HEK293 (cell line): Measurements from ENCODE around the gene EDN1.

Source experiments
- CTCF ChIA-PET: fragments of 350-600 bp; formaldehyde crosslinking; extraction: SDS; loops from one replicate; lab custom pipeline; 2021; ENCODE audit warnings: antibody characterized with exemption; lab: Yijun Ruan, JAX
- POLR2A ChIA-PET: fragments of 300-600 bp; formaldehyde crosslinking; extraction: SDS; loops from one replicate; lab custom pipeline; 2020; ENCODE audit warnings: antibody characterized with exemption, inconsistent platforms; lab: Yijun Ruan, JAX
- H3K27ac ChIP-seq: fragments of 200-500 bp; sonication (Bioruptor generic); 2 replicates; pipeline ENCODE4 v1.5.1; 2014; ENCODE audit warnings: low read depth, low read length, control low read depth, inconsistent platforms; ENCODE audit errors: extremely low read depth
- H3K36me3 ChIP-seq, 2 experiments: fragments of 200-500 bp in 1 of 2; sonication (Bioruptor generic) in 1 of 2; 1 replicate in 1 of 2; 2 replicates in 1 of 2; pipeline ENCODE4 v1.5.1; 2014 to 2017; ENCODE audit warnings: inconsistent platforms in 2 of 2, low read length in 2 of 2; ENCODE audit not compliant: control insufficient read depth in 2 of 2, insufficient read depth in 1 of 2
- H3K4me1 ChIP-seq: fragments of 200-500 bp; sonication (Bioruptor generic); 2 replicates; pipeline ENCODE4 v1.5.1; 2014; ENCODE audit warnings: mild to moderate bottlenecking, low read length, inconsistent platforms; ENCODE audit not compliant: control insufficient read depth, insufficient read depth
- H3K4me3 ChIP-seq: 2 replicates; pipeline ENCODE4 v1.5.1; 2011; ENCODE audit warnings: low read depth, mild to moderate bottlenecking, control low read depth, low read length, moderate library complexity
- H3K9me3 ChIP-seq: fragments of 200-500 bp; sonication (Bioruptor generic); 2 replicates; pipeline ENCODE4 v1.5.1; 2014; ENCODE audit warnings: low read depth, low read length, inconsistent platforms; ENCODE audit not compliant: control insufficient read depth, insufficient read depth
- FEZF1 ChIP-seq: fragments of 450-650 bp; formaldehyde crosslinking; IDR thresholded peaks from 2 replicates; pipeline ENCODE4 v1.5.1; 2016; ENCODE audit warnings: missing biosample characterization, missing genetic modification characterization
- GFI1B ChIP-seq: fragments of 450-650 bp; formaldehyde crosslinking; IDR thresholded peaks from 2 replicates; pipeline ENCODE4 v1.5.1; 2016; ENCODE audit warnings: missing biosample characterization, missing genetic modification characterization
- GLIS1 ChIP-seq: fragments of 450-650 bp; formaldehyde crosslinking; IDR thresholded peaks from 2 replicates; pipeline ENCODE4 v1.5.1; 2016; ENCODE audit warnings: missing biosample characterization, missing genetic modification characterization
- IKZF3 ChIP-seq: fragments of 450-650 bp; IDR thresholded peaks from 2 replicates; pipeline ENCODE4 v1.5.0; 2018; ENCODE audit warnings: missing biosample characterization, mild to moderate bottlenecking, missing genetic modification characterization, moderate library complexity
- KLF10 ChIP-seq: fragments of 450-650 bp; IDR thresholded peaks from 2 replicates; pipeline ENCODE4 v1.5.1; 2018; ENCODE audit warnings: missing biosample characterization, mild to moderate bottlenecking, missing genetic modification characterization
- OVOL3 ChIP-seq: fragments of 450-650 bp; formaldehyde crosslinking; IDR thresholded peaks from 2 replicates; pipeline ENCODE4 v1.5.1; 2016; ENCODE audit warnings: missing biosample characterization, missing genetic modification characterization
- PRDM10 ChIP-seq: fragments of 450-650 bp; formaldehyde crosslinking; IDR thresholded peaks from 2 replicates; pipeline ENCODE4 v1.5.1; 2016; ENCODE audit warnings: missing biosample characterization, missing genetic modification characterization
- PRDM4 ChIP-seq: fragments of 450-650 bp; formaldehyde crosslinking; IDR thresholded peaks from 2 replicates; pipeline ENCODE4 v1.5.1; 2017; ENCODE audit warnings: missing biosample characterization, missing genetic modification characterization
- SCRT1 ChIP-seq: fragments of 450-650 bp; formaldehyde crosslinking; IDR thresholded peaks from 2 replicates; pipeline ENCODE4 v1.5.1; 2016; ENCODE audit warnings: missing biosample characterization, missing genetic modification characterization, borderline replicate concordance
- SCRT2 ChIP-seq: fragments of 450-650 bp; formaldehyde crosslinking; IDR thresholded peaks from 2 replicates; pipeline ENCODE4 v1.5.1; 2016; ENCODE audit warnings: missing biosample characterization, missing genetic modification characterization
- SETDB1 ChIP-seq: IDR thresholded peaks from one replicate; pipeline ENCODE4 v1.6.1; 2017; ENCODE audit warnings: mild to moderate bottlenecking, low read length, moderate library complexity, mixed read lengths; ENCODE audit not compliant: insufficient read length
- WT1 ChIP-seq: fragments of 450-650 bp; formaldehyde crosslinking; IDR thresholded peaks from 2 replicates; pipeline ENCODE4 v1.5.1; 2016; ENCODE audit warnings: missing biosample characterization, missing genetic modification characterization
- ZEB2 ChIP-seq: fragments of 450-650 bp; formaldehyde crosslinking; IDR thresholded peaks from 2 replicates; pipeline ENCODE4 v1.5.1; 2016; ENCODE audit warnings: missing biosample characterization, missing genetic modification characterization
- ZNF140 ChIP-seq: fragments of 450-650 bp; formaldehyde crosslinking; IDR thresholded peaks from 2 replicates; pipeline ENCODE4 v1.5.1; 2016; ENCODE audit warnings: missing biosample characterization, missing genetic modification characterization
- ZNF311 ChIP-seq: fragments of 450-650 bp; formaldehyde crosslinking; IDR thresholded peaks from 2 replicates; pipeline ENCODE4 v1.5.1; 2017; ENCODE audit warnings: missing biosample characterization, missing genetic modification characterization, borderline replicate concordance
- ZNF416 ChIP-seq: fragments of 450-650 bp; formaldehyde crosslinking; IDR thresholded peaks from 2 replicates; pipeline ENCODE4 v1.5.1; 2016; ENCODE audit warnings: missing biosample characterization, missing genetic modification characterization
- ZNF580 ChIP-seq: fragments of 450-650 bp; formaldehyde crosslinking; IDR thresholded peaks from 2 replicates; pipeline ENCODE4 v1.5.1; 2016; ENCODE audit warnings: missing biosample characterization, missing genetic modification characterization
- ZNF626 ChIP-seq: fragments of 450-650 bp; sonication (Bioruptor Pico); formaldehyde crosslinking; IDR thresholded peaks from 2 replicates; pipeline ENCODE4 v1.5.1; 2018; ENCODE audit warnings: missing biosample characterization, missing genetic modification characterization, inconsistent platforms
- ZNF660 ChIP-seq: fragments of 450-650 bp; IDR thresholded peaks from 2 replicates; pipeline ENCODE4 v1.5.1; 2018; ENCODE audit warnings: missing biosample characterization, mild to moderate bottlenecking, missing genetic modification characterization
- ZNF830 ChIP-seq: fragments of 450-650 bp; IDR thresholded peaks from 2 replicates; pipeline ENCODE4 v1.5.0; 2018; ENCODE audit warnings: missing biosample characterization, missing genetic modification characterization, low read depth, mild to moderate bottlenecking, moderate library complexity
- ZNF843 ChIP-seq: fragments of 450-650 bp; formaldehyde crosslinking; IDR thresholded peaks from 2 replicates; pipeline ENCODE4 v1.5.1; 2016; ENCODE audit warnings: missing biosample characterization, missing genetic modification characterization
- ZSCAN4 ChIP-seq: fragments of 450-650 bp; formaldehyde crosslinking; IDR thresholded peaks from 2 replicates; pipeline ENCODE4 v1.5.1; 2017; ENCODE audit warnings: missing biosample characterization, missing genetic modification characterization
- ZXDB ChIP-seq: fragments of 450-650 bp; formaldehyde crosslinking; IDR thresholded peaks from 2 replicates; pipeline ENCODE4 v1.5.1; 2016; ENCODE audit warnings: missing biosample characterization, missing genetic modification characterization

EDN1 gene

GRCh38 chr6:12245763-12246718 is 44.1 kb upstream of the EDN1 start (continued):
- TF ChIP-seq PRDM10 (tag by site-specific recombination) = 0 out of 2 replicates have a peak, but pooled peaks have one; percentile 12
- peak; percentile 94 for TF ChIP-seq FEZF1 (tag by site-specific recombination)
- no peak for TF ChIP-seq ZNF830
- TF ChIP-seq OVOL3 (tag by site-specific recombination) = 0 out of 2 replicates have a peak, but pooled peaks have one; percentile 32
- TF ChIP-seq ZNF140 = no peak
- peak; percentile 48; the same call in 1 of the 2 replicates for TF ChIP-seq IKZF3 (tag by site-specific recombination)
- TF ChIP-seq GFI1B (tag by site-specific recombination) = 0 out of 2 replicates have a peak, but pooled peaks have one; percentile 40
- TF ChIP-seq GLIS1 (tag by site-specific recombination) = peak; percentile 31; the same call in 1 of the 2 replicates
- peak; percentile 73 for TF ChIP-seq WT1 (tag by site-specific recombination)
- no peak for TF ChIP-seq ZSCAN4 (tag by site-specific recombination)
- TF ChIP-seq ZNF660 (tag by site-specific recombination) = no peak

GRCh38 chr6:12246900-12247299 is 43.3 kb upstream of the EDN1 start:
- Histone ChIP-seq H3K9me3 (no peaks in the 10 kb centered on the region), H3K27ac (no peak overlapping the region), H3K4me3 (no peak overlapping the region), H3K36me3 (no peaks in the 10 kb centered on the region), H3K4me1 (peaks cover 24% of the 10 kb centered on the region)
- ChIA-PET POLR2A (no interaction called here), CTCF (interaction anchor here (0.5 to 2.2 kb wide), 2 partner anchors 13 to 260 kb away, joined by 4 to 9 read pairs; no protein-coding TSS in a partner anchor)
- peak; percentile 81 for TF ChIP-seq SCRT2 (tag by site-specific recombination)
- TF ChIP-seq SCRT1 (tag by site-specific recombination) = 0 out of 2 replicates have a peak, but pooled peaks have one; percentile 15
- TF ChIP-seq ZNF416 (tag by site-specific recombination) = no peak

- CTCF ChIA-PET = interaction anchor here (0.5 to 1.5 kb wide), 5 partner anchors 100 to 357 kb away, joined by 3 read pairs; no protein-coding TSS in a partner anchor
- no peak overlapping the region for H3K27ac ChIP-seq
- POLR2A ChIA-PET = no interaction called here
- H3K4me1 ChIP-seq = peaks cover 28% of the 10 kb centered on the region
- H3K9me3 ChIP-seq = no peaks in the 10 kb centered on the region
- H3K36me3 ChIP-seq = no peaks in the 10 kb centered on the region
- H3K4me3 ChIP-seq = no peak overlapping the region
- TF ChIP-seq SETDB1 (no peak), ZNF626 (tag by site-specific recombination) (no peak), ZEB2 (tag by site-specific recombination) (0 out of 2 replicates have a peak, but pooled peaks have one; percentile 53), PRDM4 (tag by site-specific recombination) (peak; percentile 92), KLF10 (0 out of 2 replicates have a peak, but pooled peaks have one; percentile 25), ZNF311 (tag by site-specific recombination) (no peak), ZNF580 (peak; percentile 58; the same call in 1 of the 2 replicates), ZXDB (tag by site-specific recombination) (0 out of 2 replicates have a peak, but pooled peaks have one; percentile 2), ZNF843 (tag by site-specific recombination) (0 out of 2 replicates have a peak, but pooled peaks have one; percentile 17)
Observed at GRCh38 chr6:12249541-12250382, 40.4 kb upstream of the EDN1 start.
